ENCODE measurements around the gene ATP6V1A.
A peak's percentile ranks its signal among the peaks of the same experiment; 100 is the strongest.

The ATP6V1A gene

DNA sequence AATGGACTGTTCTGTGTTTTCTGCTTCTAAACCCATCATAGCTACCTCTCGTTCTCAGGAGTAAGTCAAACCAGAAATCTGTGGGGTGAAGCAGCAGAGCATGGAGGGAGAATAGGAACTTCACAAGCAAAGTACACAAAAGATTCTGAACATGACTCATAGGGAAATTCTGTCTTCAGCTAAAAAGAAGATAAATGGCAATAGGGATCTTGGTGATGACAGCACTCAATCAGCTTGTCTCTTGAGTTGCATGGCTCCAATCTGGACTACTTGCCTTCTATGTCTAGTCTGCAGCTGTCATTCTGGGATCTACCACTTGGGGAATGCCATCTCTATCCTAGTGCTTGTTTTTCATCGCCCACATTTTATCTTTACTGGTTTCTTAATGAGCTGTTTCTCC, 78.3 kb downstream of the ATP6V1A start:
- no peak overlapping the region for H3K27ac ChIP-seq
- no peaks in the 10 kb centered on the region for H3K79me2 ChIP-seq
- no peaks in the 10 kb centered on the region for H3K36me3 ChIP-seq (ENCODE audit: control insufficient read depth, insufficient read depth, low read length)
- no peaks in the 10 kb centered on the region for H3K27me3 ChIP-seq (ENCODE audit: control insufficient read depth, insufficient read depth, low read length)
- H3K9ac ChIP-seq: no peak overlapping the region
- peak overlapping the region; percentile 31 for H3K4me2 ChIP-seq (ENCODE audit: low read length)
- no peaks in the 10 kb centered on the region for H3K4me1 ChIP-seq
- peak overlapping the region; percentile 71 for H2AFZ ChIP-seq
- H3K4me3 ChIP-seq (ENCODE audit: low read depth, low read length): no peak overlapping the region
- TF ChIP-seq, protein P1, sequence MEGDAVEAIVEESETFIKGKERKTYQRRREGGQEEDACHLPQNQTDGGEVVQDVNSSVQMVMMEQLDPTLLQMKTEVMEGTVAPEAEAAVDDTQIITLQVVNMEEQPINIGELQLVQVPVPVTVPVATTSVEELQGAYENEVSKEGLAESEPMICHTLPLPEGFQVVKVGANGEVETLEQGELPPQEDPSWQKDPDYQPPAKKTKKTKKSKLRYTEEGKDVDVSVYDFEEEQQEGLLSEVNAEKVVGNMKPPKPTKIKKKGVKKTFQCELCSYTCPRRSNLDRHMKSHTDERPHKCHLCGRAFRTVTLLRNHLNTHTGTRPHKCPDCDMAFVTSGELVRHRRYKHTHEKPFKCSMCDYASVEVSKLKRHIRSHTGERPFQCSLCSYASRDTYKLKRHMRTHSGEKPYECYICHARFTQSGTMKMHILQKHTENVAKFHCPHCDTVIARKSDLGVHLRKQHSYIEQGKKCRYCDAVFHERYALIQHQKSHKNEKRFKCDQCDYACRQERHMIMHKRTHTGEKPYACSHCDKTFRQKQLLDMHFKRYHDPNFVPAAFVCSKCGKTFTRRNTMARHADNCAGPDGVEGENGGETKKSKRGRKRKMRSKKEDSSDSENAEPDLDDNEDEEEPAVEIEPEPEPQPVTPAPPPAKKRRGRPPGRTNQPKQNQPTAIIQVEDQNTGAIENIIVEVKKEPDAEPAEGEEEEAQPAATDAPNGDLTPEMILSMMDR (IDR thresholded peaks at IDR 0.05): no peak
- no peaks in the 10 kb centered on the region for H3K9me3 ChIP-seq (ENCODE audit: control insufficient read depth, low read length)

DNA sequence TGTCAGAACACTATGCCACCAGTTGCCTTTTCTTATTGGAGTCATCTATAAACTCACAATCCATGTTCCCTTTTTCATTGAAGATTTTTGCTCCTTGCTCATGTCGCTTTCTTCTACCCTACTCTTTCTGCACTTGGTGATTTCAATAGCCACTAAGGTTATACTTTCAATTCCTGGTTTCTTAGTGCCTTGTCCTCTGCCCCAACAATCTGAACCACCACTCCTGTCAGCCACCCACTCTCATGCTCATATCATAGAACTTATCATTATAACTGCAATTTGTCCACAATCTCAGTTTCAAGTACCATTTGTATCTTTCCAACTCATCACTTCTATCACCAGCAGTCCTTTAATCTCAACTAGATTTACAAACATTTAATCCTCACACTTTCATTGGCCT, 81.8 kb downstream of the ATP6V1A start:
- H3K9ac ChIP-seq: no peak overlapping the region
- H3K9me3 ChIP-seq (ENCODE audit: control insufficient read depth, low read length): no peaks in the 10 kb centered on the region
- TF ChIP-seq, protein P1 (IDR thresholded peaks at IDR 0.05): no peak
- no peaks in the 10 kb centered on the region for H3K4me1 ChIP-seq
- H3K79me2 ChIP-seq: no peaks in the 10 kb centered on the region
- H3K27ac ChIP-seq: no peak overlapping the region
- no peaks in the 10 kb centered on the region for H3K36me3 ChIP-seq (ENCODE audit: control insufficient read depth, insufficient read depth, low read length)
- H2AFZ ChIP-seq: no peak overlapping the region
- no peak overlapping the region for H3K4me2 ChIP-seq (ENCODE audit: low read length)
- H3K4me3 ChIP-seq (ENCODE audit: low read depth, low read length): no peak overlapping the region
- H3K27me3 ChIP-seq (ENCODE audit: control insufficient read depth, insufficient read depth, low read length): no peaks in the 10 kb centered on the region

DNA sequence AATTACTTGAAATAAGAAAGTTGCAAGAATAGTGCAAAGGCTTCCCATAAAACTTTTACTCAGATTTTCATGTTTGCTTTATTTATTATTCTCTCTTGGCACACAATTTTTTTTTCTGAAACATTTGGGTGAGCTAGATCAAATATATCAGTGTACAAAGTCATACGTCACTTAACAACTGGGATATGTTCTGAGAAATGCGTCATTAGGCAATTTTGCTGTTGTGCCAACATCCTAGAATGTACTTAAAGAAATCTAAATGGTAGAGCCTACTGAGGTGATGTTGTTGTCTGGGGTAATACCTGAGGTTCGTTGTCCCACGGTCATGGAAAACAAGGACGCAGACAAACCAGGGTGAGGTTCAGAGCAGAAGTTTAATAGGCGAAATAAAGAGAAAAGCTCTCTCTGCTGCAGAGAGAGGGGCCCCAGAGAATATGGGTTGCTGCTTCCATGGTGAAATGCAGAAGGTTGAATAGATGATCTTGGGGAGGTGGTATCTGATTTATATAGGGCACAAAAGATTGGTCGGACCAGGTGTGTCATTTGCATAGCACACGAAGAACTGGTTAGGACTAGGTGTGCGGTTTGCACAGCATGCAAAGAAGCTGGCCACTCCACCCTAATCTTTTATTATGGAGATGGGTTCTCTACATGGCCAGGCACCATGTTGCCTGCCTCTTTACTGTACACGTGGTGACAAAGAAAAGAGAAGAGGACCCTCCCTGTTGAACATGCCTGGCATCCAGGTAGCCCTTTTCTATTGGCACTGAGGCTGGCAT, 82.9 kb downstream of the ATP6V1A start:
- Histone ChIP-seq H3K27me3 (ENCODE audit: control insufficient read depth, insufficient read depth, low read length) (no peaks in the 10 kb centered on the region), H3K36me3 (ENCODE audit: control insufficient read depth, insufficient read depth, low read length) (no peaks in the 10 kb centered on the region), H3K4me3 (ENCODE audit: low read depth, low read length) (no peak overlapping the region), H3K4me1 (no peaks in the 10 kb centered on the region), H2AFZ (no peak overlapping the region), H3K27ac (no peak overlapping the region), H3K9ac (no peak overlapping the region), H3K4me2 (ENCODE audit: low read length) (no peak overlapping the region), H3K79me2 (no peaks in the 10 kb centered on the region), H3K9me3 (ENCODE audit: control insufficient read depth, low read length) (no peaks in the 10 kb centered on the region)
- TF ChIP-seq, protein P1 (IDR thresholded peaks at IDR 0.05): no peak

DNA sequence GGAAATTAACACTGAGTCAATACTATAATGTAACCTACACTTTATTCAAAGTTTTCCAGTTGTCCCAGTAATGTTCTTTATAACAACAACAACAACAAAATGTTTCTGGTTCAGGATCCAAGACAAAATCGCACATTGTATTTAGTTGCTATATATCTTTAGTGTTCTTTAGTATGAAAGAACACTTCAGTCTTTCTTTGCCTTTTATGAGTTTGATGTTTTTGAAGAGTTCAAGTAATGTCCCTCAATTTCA, 84.2 kb downstream of the ATP6V1A start:
- no peaks in the 10 kb centered on the region for H3K36me3 ChIP-seq (ENCODE audit: control insufficient read depth, insufficient read depth, low read length)
- no peak overlapping the region for H3K27ac ChIP-seq

More for the DNA sequence above, 84.2 kb downstream of the ATP6V1A start:
- H3K4me3 ChIP-seq (ENCODE audit: low read depth, low read length): no peak overlapping the region
- no peak overlapping the region for H3K9ac ChIP-seq
- H3K4me1 ChIP-seq: no peaks in the 10 kb centered on the region
- TF ChIP-seq, protein P1 (IDR thresholded peaks at IDR 0.05): no peak
- H3K79me2 ChIP-seq: no peaks in the 10 kb centered on the region
- no peak overlapping the region for H2AFZ ChIP-seq
- H3K9me3 ChIP-seq (ENCODE audit: control insufficient read depth, low read length): no peaks in the 10 kb centered on the region
- no peaks in the 10 kb centered on the region for H3K27me3 ChIP-seq (ENCODE audit: control insufficient read depth, insufficient read depth, low read length)
- no peak overlapping the region for H3K4me2 ChIP-seq (ENCODE audit: low read length)
